ENCODE results near the gene COL15A1.

COL15A1 gene

DNA sequence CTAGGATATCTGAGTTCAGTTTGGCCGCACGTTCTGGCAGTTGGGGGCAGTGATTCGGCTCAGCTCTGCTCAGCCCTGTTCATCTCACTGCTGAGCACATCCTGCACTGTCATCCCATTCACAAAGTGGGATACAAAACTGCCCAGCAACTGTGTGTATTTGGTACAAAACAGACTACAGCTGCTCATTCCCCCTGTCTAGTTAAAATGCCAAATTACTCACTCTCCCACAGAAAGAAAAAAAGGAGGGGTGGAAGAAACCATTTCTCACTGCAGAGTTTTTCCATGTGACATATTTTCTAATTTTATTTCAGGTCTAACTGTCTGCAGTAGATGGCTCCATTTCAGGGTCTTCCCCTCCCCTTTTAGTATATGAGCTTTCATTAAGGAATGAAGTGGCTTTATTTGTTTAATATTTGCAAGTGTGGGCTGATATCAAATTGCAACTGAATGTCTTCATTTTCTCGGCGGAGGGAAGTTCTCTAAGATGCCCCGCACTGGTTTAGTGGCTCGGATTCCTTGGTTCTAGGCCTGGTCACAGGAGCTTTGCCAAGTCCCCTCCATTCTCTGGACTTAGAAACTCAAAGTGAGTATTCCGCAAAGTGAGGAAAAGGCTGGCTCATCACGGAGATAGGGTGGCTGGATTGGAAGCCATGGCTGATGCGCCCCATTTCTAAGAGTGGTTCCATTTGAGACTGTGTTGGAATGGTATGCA is 14.7 kb downstream of the COL15A1 start:
- Histone ChIP-seq H3K4me1 (ENCODE audit: insufficient read depth, low read length) (peaks cover 5% of the 10 kb centered on the region), H2AFZ (ENCODE audit: low read depth, low read length) (no peak overlapping the region), H3K4me3 (ENCODE audit: low read length) (no peak overlapping the region), H3K36me3 (ENCODE audit: insufficient read depth, low read length) (no peaks in the 10 kb centered on the region), H3K9me3 (ENCODE audit: low read length) (peaks cover 2% of the 10 kb centered on the region), H3K27me3 (ENCODE audit: insufficient read depth, low read length) (peaks cover 2% of the 10 kb centered on the region)

DNA sequence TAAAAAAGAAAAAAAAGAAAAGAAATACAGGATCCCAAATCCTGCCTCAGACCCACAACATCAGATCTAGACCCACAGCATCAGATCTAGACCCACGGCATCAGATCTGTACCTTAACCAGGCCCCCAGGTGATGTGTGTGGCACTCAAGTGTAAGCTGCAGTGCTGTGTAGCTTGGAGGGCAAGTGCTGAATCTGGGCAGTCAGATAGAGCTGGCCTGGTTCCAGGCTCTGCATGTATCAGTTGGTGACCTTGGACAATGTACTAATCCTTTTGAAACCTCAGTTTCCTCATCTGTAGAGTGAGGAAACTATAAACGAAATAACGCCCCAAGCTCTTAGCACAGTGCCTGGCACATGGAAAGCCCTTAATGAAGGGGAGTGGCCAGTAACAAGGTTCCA is 16.7 kb downstream of the COL15A1 start:
- Histone ChIP-seq H3K9me3 (ENCODE audit: low read length) (peaks cover 2% of the 10 kb centered on the region), H3K27me3 (ENCODE audit: insufficient read depth, low read length) (no peaks in the 10 kb centered on the region), H3K36me3 (ENCODE audit: insufficient read depth, low read length) (no peaks in the 10 kb centered on the region), H3K4me1 (ENCODE audit: insufficient read depth, low read length) (peaks cover 5% of the 10 kb centered on the region), H3K4me3 (ENCODE audit: low read length) (no peak overlapping the region), H2AFZ (ENCODE audit: low read depth, low read length) (no peak overlapping the region)

DNA sequence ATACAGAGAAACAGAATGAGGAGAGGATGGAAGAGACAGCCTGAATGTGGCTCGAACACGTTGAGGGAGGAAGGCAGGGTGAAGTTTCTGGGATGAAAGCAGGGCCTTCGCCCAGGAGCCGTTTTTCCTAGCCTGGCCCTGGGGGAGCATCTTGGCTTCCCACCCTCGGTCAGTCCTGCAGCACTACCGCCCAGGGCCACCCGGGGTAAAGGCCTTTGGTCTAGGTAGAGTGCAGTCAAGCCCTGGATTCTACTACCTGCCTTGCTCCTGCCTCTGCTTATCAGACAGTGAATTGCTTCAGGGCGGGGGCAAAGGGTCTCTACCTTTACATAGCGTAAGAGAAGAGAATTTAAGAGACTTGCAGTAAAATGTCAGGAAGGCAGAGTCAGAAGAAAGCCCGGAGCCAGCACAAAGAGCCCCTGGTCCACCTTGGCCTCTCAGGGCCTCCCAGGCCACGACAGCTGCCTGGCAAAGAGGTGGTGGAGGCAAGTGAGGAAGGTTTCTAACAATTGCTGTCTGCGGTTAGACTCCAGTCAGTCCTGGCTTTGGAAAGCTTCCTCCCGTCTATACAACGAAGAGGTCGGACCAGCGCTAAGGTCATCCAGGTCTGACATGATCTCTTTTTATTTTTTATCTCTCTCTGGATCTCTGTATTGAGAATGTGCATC is 17.9 kb downstream of the COL15A1 start:
- no peaks in the 10 kb centered on the region for H3K36me3 ChIP-seq (ENCODE audit: insufficient read depth, low read length)
- no peak overlapping the region for H2AFZ ChIP-seq (ENCODE audit: low read depth, low read length)
- no peaks in the 10 kb centered on the region for H3K27me3 ChIP-seq (ENCODE audit: insufficient read depth, low read length)
- no peak overlapping the region for H3K4me3 ChIP-seq (ENCODE audit: low read length)
- H3K4me1 ChIP-seq (ENCODE audit: insufficient read depth, low read length) = peaks cover 5% of the 10 kb centered on the region
- H3K9me3 ChIP-seq (ENCODE audit: low read length) = peaks cover 2% of the 10 kb centered on the region

DNA sequence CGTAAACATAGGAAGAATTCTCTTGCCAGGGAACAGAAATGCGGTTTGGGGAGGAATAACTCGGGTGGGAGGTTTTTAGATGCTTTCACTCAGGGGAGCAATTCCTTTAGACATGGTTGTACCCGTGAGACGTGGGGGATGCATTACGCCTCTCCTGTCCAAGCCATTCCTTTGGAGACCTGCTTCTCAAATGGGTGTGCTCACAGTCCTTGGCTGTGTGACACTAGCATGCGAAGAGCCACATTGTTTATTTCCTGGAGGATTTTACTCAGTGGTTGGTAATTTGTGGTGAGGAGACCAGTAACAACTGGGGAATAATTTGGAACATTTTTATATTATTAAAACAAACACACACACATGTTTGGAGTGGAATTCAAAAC is 18.5 kb downstream of the COL15A1 start:
- peaks cover 5% of the 10 kb centered on the region for H3K4me1 ChIP-seq (ENCODE audit: insufficient read depth, low read length)
- no peaks in the 10 kb centered on the region for H3K36me3 ChIP-seq (ENCODE audit: insufficient read depth, low read length)
- no peak overlapping the region for H2AFZ ChIP-seq (ENCODE audit: low read depth, low read length)

DNA sequence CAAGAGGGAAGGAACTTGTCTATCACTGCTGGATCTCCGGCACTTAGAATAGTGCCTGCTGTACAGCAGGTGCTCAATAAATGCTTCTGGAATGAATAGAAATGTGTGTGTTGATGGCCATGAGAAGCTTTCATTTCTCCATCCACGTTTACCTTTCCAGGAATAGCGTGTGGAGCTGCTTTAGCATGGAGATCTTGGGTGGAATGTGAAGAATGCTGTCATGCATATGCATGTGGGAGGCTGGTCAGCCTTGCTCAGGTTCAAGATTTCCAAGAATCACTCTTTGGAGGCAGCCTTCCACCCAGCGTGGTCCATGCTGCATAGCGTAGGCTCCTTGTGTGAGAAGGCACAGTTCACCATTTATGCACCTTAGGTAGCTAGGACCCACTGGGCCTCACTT is 19.2 kb downstream of the COL15A1 start:
- Histone ChIP-seq H3K4me1 (ENCODE audit: insufficient read depth, low read length) (peaks cover 5% of the 10 kb centered on the region), H2AFZ (ENCODE audit: low read depth, low read length) (no peak overlapping the region), H3K27me3 (ENCODE audit: insufficient read depth, low read length) (no peaks in the 10 kb centered on the region), H3K36me3 (ENCODE audit: insufficient read depth, low read length) (no peaks in the 10 kb centered on the region), H3K9me3 (ENCODE audit: low read length) (no peaks in the 10 kb centered on the region), H3K4me3 (ENCODE audit: low read length) (no peak overlapping the region)

More for the DNA sequence above, 18.5 kb downstream of the COL15A1 start:
- H3K9me3 ChIP-seq (ENCODE audit: low read length) = no peaks in the 10 kb centered on the region
- H3K4me3 ChIP-seq (ENCODE audit: low read length) = no peak overlapping the region
- no peaks in the 10 kb centered on the region for H3K27me3 ChIP-seq (ENCODE audit: insufficient read depth, low read length)

- Histone ChIP-seq H3K4me1 (ENCODE audit: insufficient read depth, low read length) (peaks cover 5% of the 10 kb centered on the region), H3K27me3 (ENCODE audit: insufficient read depth, low read length) (no peaks in the 10 kb centered on the region), H2AFZ (ENCODE audit: low read depth, low read length) (no peak overlapping the region), H3K4me3 (ENCODE audit: low read length) (no peak overlapping the region), H3K9me3 (ENCODE audit: low read length) (no peaks in the 10 kb centered on the region), H3K36me3 (ENCODE audit: insufficient read depth, low read length) (no peaks in the 10 kb centered on the region)
Measured at GRCh38 chr9:98964201-98964600, 20.5 kb downstream of the COL15A1 start.

DNA sequence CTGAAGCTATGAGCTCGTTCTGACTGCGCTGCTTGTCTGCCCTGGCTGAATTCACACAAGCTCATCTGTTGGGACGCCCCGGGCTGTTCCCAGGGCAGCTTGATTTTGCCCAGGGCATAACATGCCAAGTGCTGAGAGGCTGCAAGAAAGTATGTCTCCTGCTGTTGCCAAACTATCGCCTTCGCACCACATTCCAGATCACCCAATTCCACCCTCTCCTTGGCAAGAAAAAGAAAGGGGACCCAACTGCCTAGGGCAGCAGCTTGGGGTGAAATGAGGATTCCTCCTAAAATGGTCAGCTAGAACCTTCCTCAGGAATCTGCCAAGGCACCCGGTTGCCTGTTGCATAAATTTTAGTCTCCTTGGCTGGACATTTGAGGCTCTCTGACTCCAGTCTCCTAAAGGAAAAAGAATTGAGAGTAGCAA is 21.2 kb downstream of the COL15A1 start:
- Histone ChIP-seq H3K36me3 (ENCODE audit: insufficient read depth, low read length) (no peaks in the 10 kb centered on the region), H3K27me3 (ENCODE audit: insufficient read depth, low read length) (no peaks in the 10 kb centered on the region), H3K4me1 (ENCODE audit: insufficient read depth, low read length) (peaks cover 5% of the 10 kb centered on the region), H2AFZ (ENCODE audit: low read depth, low read length) (no peak overlapping the region), H3K9me3 (ENCODE audit: low read length) (no peaks in the 10 kb centered on the region), H3K4me3 (ENCODE audit: low read length) (no peak overlapping the region)

DNA sequence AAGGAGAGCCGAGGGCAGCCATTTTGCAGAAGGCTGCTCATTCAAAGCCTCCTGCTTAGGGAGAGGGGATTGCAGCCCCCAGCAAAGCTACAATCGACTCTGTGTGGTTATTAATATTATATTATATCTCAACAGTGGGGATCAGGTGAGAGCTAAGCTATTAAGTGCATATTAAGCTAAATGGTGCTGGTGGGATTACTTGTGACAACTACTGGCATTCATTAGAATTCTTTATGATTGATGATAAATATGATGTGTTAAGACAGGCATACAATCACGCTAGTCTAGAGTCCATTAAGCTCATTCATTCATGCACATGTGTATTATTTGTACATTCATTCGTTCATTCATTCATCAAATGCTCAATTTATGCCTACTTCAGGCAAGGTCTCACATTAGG is 23.0 kb downstream of the COL15A1 start:
- no peaks in the 10 kb centered on the region for H3K9me3 ChIP-seq (ENCODE audit: low read length)
- H3K36me3 ChIP-seq (ENCODE audit: insufficient read depth, low read length) = no peaks in the 10 kb centered on the region
- no peak overlapping the region for H2AFZ ChIP-seq (ENCODE audit: low read depth, low read length)
- no peak overlapping the region for H3K4me3 ChIP-seq (ENCODE audit: low read length)
- peaks cover 11% of the 10 kb centered on the region for H3K4me1 ChIP-seq (ENCODE audit: insufficient read depth, low read length)
- no peaks in the 10 kb centered on the region for H3K27me3 ChIP-seq (ENCODE audit: insufficient read depth, low read length)

- no peak overlapping the region for H2AFZ ChIP-seq (ENCODE audit: low read depth, low read length)
- H3K9me3 ChIP-seq (ENCODE audit: low read length) = no peaks in the 10 kb centered on the region
- H3K27me3 ChIP-seq (ENCODE audit: insufficient read depth, low read length) = no peaks in the 10 kb centered on the region
- H3K4me1 ChIP-seq (ENCODE audit: insufficient read depth, low read length) = peaks cover 11% of the 10 kb centered on the region
- H3K4me3 ChIP-seq (ENCODE audit: low read length) = no peak overlapping the region
- no peaks in the 10 kb centered on the region for H3K36me3 ChIP-seq (ENCODE audit: insufficient read depth, low read length)
Measured at GRCh38 chr9:98967257-98967656, 23.6 kb downstream of the COL15A1 start.

DNA sequence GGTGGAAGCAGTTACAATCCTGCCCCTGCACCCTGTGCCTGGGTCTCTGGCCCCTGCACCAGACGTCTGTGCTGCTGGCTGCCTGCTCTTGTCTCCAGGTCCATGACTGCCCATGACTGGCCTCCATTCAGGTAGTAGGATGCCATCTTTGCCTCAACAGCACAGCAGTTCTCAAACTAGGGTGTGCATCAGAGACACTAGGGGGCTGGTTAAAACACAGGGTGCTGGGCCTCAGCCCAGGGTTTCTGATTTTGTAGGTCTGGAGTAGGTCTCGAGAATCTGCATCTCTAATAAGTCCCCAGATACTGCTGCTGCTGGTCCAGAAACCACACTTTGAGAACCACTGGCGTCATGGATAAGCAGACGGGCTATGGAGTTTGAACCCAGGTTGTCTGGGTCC is 24.0 kb downstream of the COL15A1 start:
- H3K9me3 ChIP-seq (ENCODE audit: low read length) = no peaks in the 10 kb centered on the region
- H3K4me1 ChIP-seq (ENCODE audit: insufficient read depth, low read length) = peaks cover 11% of the 10 kb centered on the region
- no peak overlapping the region for H2AFZ ChIP-seq (ENCODE audit: low read depth, low read length)

GRCh38 chr9:98968601-98969337 is 25.1 kb downstream of the COL15A1 start:
- H3K36me3 ChIP-seq (ENCODE audit: insufficient read depth, low read length) = no peaks in the 10 kb centered on the region
- H3K9me3 ChIP-seq (ENCODE audit: low read length) = no peaks in the 10 kb centered on the region
- H3K4me1 ChIP-seq (ENCODE audit: insufficient read depth, low read length) = peaks cover 6% of the 10 kb centered on the region
- H3K4me3 ChIP-seq (ENCODE audit: low read length) = no peak overlapping the region
- H3K27me3 ChIP-seq (ENCODE audit: insufficient read depth, low read length) = no peaks in the 10 kb centered on the region
- H2AFZ ChIP-seq (ENCODE audit: low read depth, low read length) = no peak overlapping the region

More for the DNA sequence above, 24.0 kb downstream of the COL15A1 start:
- Histone ChIP-seq H3K27me3 (ENCODE audit: insufficient read depth, low read length) (no peaks in the 10 kb centered on the region), H3K4me3 (ENCODE audit: low read length) (no peak overlapping the region), H3K36me3 (ENCODE audit: insufficient read depth, low read length) (no peaks in the 10 kb centered on the region)

DNA sequence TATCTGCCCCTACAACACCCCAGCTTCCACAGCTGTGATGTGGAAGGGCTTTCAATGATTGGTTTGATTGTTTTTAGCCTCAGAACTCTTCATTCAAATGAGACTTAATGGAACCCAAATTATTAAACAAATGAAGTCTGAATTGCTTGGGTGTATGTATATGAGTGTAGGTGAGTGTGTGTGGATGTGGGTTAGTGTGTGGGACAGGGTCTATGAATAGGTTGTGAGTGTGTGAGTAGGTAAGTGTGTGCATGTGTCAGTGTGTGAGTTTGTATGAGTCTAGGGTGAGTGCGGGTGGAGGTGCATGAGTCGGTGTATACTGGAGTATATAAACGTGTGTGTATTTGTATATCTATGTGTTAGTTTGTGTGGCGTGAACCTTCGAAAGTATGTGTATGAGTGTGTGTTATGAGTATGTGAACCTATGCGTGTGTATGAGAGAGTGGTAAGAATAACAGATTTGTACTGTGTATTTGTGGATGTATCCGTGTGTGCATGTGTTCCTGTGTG is 26.9 kb downstream of the COL15A1 start:
- H2AFZ ChIP-seq (ENCODE audit: low read depth, low read length) = no peak overlapping the region
- no peaks in the 10 kb centered on the region for H3K36me3 ChIP-seq (ENCODE audit: insufficient read depth, low read length)
- no peaks in the 10 kb centered on the region for H3K9me3 ChIP-seq (ENCODE audit: low read length)
- H3K27me3 ChIP-seq (ENCODE audit: insufficient read depth, low read length) = no peaks in the 10 kb centered on the region
- H3K4me3 ChIP-seq (ENCODE audit: low read length) = no peak overlapping the region
- peaks cover 12% of the 10 kb centered on the region for H3K4me1 ChIP-seq (ENCODE audit: insufficient read depth, low read length)
